NCI-H1694 treated with DMSO at 0.1 percent for 48 hours (cell line): ENCODE results near the gene CFI.

Experiments
- DNase-seq: peaks from one replicate; lab custom pipeline; 2025; lab: John Stamatoyannopoulos, UW

Gene CFI

GRCh38 chr4:109801895-109802319 lies at the start of gene CFI:
CFI (minus strand) TSS chr4:109801999; CDS start chr4:109801971, 28 bp downstream.
- DNase-seq = no peak

DNA sequence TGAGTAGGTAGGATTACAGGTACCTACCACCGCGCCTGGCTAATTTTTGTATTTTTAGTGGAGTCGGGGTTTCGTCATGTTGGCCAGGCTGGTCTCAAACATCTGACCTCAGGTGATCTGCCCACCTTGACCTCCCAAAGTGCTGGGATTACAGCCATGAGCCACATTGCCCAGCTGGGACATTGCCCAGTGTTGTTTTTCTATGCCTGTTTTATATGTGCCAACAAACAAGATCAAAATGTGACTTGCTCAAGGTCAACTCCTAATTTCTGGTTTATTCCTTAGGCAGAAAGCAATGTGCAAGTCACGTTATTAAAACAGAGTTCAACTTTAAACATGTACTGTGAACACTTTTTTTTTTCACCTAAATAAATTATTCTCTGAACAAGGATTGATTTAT lies 48.8 kb upstream of the CFI start:
- DNase-seq = no peak

DNA sequence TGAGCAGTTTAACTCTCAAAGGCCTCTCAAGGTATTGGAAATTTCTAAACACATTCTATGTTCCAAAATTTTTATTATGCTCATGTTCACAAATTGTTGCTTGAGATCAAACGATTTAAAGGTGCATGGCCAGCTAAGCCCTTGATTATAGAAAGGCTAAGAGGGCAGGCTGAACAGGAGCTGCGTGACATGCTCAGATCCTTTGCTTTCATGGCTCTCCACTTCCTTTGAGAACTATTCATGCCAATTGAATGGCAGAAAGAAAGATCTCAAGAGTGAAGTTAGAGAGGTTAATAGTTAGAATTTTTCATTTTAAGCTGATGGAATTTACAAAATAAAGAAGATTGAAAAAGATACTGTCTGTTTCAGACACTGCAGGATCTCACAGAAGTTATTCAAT lies 46.7 kb upstream of the CFI start:
- DNase-seq = no peak

GRCh38 chr4:109847896-109848442 lies 46.2 kb upstream of the CFI start, which contains the start of gene LRIT3:
LRIT3 (plus strand) TSS chr4:109848107; CDS start chr4:109848202, 95 bp downstream.
- no peak for DNase-seq

DNA sequence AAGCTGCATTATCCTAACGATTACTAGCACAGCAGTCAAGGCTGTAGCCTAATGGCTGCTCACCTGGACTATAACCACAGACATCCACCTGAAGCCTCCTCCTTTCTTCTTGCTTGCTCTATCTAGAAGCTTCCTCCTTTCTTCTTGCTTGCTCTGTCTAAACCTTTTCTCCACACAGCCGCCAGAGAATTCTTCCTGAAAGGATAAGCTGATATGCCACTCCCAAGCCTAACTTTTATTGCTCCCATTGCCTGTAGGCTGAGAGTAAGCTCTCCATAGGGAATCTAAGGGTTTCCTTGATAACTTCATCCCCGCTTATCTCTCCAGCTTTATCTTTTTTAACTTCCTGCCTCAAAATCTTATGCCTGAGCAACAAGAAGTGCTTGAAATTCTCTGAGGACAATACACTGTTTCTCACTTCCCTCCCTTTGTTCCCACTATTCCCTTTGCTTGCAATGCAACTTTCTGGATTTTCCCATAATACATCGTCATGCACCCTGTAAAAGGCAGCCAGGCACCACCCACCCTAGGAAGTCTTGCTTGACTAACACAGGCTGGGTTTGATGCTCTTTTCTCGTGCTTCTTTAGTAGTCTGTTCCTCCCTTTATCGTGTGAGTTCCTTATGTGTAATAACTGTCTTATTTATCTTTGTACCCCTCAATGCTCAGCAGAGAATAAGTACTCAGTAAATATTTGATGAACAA lies 44.7 kb upstream of the CFI start:
- no peak for DNase-seq

GRCh38 chr4:109836985-109837384 lies 35.2 kb upstream of the CFI start:
- DNase-seq = no peak

DNA sequence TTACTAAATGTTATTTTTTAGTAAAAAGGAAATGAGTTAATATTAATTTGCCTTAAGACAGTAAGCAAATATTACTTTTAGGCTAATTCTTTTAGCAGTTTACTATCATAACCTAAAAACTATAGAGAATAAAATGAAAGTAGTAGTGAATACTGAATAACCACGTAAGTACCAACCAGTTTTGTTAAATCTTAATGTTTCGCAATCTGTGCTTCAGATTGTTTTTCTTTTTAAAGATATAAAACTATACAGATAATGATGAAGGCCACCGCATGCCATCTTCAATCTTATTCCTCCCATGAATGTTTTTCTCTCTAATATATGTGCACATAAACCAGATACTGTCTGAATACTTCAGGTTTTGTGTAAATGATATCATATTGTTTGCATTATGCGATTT lies 32.0 kb upstream of the CFI start:
- DNase-seq = no peak

- no peak for DNase-seq
Observed at GRCh38 chr4:109827672-109828071, 25.9 kb upstream of the CFI start, which contains the start of gene RRH. RRH (plus strand) TSS chr4:109827972; CDS start chr4:109828028, 56 bp downstream.

DNA sequence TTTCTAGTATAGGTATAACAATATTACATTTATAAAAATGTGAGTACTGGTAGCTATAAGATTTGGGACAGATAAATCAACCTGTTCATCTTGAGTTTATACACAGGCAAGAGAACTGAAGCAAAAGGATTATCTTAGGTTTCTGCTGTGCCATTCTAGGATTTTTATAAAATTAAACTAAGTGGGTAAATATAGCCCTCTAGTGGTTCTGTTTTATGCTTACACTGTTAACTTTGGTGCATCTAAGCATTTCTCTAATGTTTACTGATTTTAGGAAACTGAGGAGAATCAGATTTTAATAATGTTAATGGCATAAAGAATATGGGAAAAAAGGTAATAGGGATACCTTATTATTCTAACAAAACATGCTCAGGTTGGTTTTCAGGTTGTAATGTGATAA lies 24.9 kb upstream of the CFI start:
- peak; percentile 1 for DNase-seq

GRCh38 chr4:109821185-109821584 lies 19.4 kb upstream of the CFI start:
- DNase-seq = no peak

- no peak for DNase-seq
Observed at GRCh38 chr4:109820563-109820962, 18.8 kb upstream of the CFI start.

DNA sequence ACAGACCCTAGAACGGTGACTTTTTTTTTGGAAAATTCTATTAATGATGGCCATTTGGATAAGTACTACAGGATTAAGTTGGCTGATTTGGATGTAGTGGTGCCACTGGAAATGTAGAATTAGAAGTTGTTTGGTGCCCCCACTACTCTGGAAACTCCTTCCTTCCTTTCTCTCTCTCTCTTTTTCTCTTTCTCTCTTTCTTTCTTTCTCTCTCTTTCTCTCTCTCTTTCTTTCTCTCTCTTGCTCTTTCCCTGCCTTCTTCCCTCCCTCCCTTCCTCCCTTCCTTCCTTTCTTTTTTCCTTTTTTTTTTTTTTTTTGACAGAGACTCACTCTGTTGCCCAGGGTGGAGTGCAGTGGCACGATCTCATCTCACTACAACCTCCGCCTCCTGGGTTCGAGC lies 16.5 kb upstream of the CFI start:
- no peak for DNase-seq

GRCh38 chr4:109816894-109817293 lies 15.1 kb upstream of the CFI start:
- DNase-seq = no peak

GRCh38 chr4:109816082-109816442 lies 14.3 kb upstream of the CFI start:
- DNase-seq = no peak

GRCh38 chr4:109815151-109816081 lies 13.6 kb upstream of the CFI start, which contains the start of gene GAR1:
GAR1 (plus strand) TSS chr4:109815762; CDS start chr4:109816165, 403 bp downstream.
- DNase-seq = peak; percentile 69

- DNase-seq = no peak
Observed at GRCh38 chr4:109811707-109812106, 9.9 kb upstream of the CFI start.

GRCh38 chr4:109810552-109811387 lies 9.0 kb upstream of the CFI start:
- DNase-seq = no peak

DNA sequence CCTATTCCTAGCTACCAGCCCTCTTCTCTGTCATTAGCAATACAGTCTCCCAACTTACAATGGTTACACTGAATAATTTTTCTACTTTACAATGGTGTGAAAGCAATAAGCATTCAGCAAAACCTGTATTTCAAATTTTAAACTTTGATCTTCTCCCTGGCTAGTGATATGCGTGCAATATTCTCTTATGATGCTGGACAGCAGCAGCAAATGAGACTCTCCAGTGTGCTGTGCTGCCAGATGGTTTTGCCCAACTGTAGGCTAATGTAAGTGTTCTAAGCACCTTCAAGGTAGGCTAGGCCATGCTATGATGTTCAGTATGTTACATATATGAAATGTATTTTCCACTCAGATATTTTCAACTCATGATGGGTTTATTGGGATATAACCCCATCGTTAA lies 7.9 kb upstream of the CFI start:
- DNase-seq = no peak

GRCh38 chr4:109803924-109804571 lies 2.2 kb upstream of the CFI start:
- DNase-seq = peak; percentile 4

DNA sequence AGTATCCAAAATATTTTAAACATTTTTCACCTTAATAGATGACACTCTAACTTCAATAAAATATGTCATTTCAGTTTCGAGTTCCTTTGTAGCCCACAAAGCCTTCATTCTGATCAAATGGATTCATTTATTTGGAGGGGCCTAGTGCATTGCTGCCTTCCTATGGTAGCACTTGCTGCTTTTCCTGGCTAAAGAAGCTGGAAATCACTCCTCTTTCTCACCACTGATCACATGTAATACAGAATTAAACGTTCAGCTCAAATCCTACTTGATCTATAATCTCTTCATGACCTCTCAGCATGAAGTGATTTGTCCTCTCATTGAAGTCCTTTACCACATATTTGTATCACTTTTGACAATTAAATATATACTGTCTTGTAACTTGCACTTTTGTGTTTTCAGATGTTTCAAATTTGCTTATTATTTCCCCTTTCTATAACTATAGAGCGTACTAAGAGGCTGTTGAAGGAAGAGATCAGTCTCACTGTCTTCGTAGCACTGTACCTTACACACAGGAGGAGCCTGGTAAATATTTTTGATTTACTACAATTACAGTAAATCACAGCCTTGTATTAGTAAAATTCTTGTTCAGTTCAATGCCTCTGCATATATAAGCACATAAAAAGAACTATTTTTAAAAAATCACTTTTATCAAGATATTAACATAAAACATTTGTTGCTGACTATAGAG lies 555 bp downstream of the CFI start:
- no peak for DNase-seq

DNA sequence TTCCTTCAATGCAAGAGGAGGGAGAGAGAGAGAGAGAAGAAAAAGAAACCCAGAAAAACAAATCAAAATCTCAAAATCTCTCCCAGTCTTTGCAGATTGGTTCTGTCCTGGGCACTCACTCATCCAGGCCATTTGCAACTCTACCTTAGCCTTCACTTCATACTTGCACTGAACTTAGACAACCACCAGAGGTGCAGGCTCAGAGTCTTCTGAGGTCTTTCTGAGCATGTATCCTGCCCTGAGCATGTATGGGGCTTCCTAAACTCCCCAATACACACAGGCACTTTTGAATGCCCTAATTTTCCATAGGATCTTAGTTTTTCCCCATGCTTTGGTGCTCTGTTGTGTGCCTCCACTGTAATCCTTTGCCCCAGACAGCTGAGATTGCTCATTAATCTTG lies 2.9 kb downstream of the CFI start:
- no peak for DNase-seq
